GM19193 (cell line): ENCODE measurements around the gene SOX2.

Experiments
- POLR2A ChIP-seq: IDR thresholded peaks from 4 replicates; pipeline ENCODE4 v1.6.1; 2011; ENCODE audit not compliant: insufficient read depth, insufficient read length; ENCODE audit errors: extremely low read depth

SOX2 gene

GRCh38 chr3:181716966-181717365 lies 5.2 kb downstream of the SOX2 start:
- no peak for TF ChIP-seq POLR2A

GRCh38 chr3:181717549-181718171 lies 5.9 kb downstream of the SOX2 start:
- TF ChIP-seq POLR2A: no peak

DNA sequence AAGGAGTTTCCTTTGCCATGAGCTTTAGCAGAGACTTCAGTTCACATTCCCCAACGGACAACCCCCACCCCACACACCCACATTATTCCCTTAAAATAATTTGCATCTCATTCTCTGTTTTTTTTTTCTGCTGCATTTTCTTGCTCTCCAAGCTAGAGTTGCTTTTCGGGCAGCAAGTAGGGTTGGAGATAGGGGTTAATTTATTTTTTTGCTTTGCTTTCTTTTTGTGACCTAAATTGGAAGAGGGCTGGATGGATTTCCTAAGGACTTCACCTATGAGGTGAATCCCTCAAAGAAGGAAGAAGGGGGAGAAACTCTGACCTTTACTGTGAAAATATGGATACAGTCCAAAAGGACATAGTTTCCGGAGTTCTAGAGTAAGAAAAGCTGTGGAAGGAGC lies 6.6 kb downstream of the SOX2 start:
- TF ChIP-seq POLR2A: no peak

- no peak for TF ChIP-seq POLR2A
Observed at GRCh38 chr3:181718987-181719911, 7.5 kb downstream of the SOX2 start.

GRCh38 chr3:181719991-181720680 lies 8.4 kb downstream of the SOX2 start:
- TF ChIP-seq POLR2A: no peak

DNA sequence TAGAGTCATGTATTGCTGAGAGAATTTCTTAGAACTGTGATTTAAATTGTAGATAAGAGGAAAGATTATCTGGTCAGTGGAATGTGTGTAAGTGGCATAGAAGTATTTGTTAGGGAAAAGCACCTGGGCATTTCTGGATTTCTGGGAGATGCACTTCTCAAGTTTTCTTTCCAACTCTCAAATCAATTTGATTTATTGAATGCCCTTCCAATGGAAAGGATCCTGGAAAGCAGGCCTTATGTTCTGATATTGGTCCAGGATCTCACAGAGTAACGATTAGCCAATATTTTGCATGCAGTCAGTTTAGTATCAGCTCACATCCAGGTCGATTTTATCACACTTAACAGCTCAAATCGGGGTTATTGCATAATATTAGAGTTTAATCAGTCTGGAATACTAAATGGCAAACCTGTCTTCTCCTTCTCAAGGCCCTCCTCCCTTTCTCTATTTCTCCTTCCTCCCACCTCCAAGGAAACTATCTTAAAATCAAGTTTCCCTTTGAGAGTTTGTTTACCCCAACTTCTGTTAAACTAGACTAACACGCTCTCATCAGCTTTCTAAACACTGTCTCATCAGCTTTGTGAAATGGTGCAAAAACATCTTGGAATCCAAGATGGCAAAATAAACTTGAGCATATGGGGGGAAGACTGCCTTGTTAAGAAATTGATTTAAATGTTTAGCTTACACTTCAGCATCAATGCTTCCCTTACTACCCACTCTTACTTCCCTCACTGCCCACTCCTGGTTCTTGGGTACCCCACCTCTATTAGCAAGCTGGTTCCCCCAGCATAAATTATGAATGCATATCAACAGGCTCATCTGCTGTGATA lies 9.5 kb downstream of the SOX2 start:
- no peak for TF ChIP-seq POLR2A

GRCh38 chr3:181722156-181722555 lies 10.4 kb downstream of the SOX2 start:
- TF ChIP-seq POLR2A: no peak

GRCh38 chr3:181722766-181723425 lies 11.2 kb downstream of the SOX2 start:
- TF ChIP-seq POLR2A: no peak

GRCh38 chr3:181723625-181724191 lies 12.0 kb downstream of the SOX2 start:
- TF ChIP-seq POLR2A: no peak

GRCh38 chr3:181724192-181724965 lies 12.7 kb downstream of the SOX2 start:
- no peak for TF ChIP-seq POLR2A

DNA sequence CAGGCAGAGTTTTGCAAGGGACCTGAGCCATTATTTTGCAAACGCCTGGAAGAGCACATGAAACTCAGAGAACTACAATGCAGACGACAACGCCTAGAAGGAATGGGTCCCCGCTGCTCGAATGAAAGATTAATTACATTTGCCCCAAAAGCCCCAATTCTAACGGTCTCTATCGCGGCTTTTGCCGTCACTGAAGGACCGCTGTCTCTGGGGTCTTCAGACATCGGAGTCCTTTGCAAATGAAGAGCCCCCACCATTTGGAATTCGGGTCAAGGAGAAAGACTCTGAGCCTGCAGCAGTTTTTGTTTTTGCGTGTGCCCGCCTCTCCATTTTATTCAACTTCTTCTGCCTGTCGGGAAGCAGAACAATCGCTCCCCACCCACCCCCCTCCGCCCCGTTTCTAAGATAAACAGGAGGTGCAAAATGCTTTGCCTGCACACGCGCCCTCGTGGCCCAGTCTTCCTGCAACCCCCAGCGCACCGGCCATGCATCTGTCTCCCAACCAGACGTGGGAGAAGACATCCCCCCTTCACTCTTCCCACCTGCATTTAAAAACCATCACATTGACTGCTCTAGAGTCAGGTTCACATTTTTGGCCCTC lies 13.5 kb downstream of the SOX2 start:
- TF ChIP-seq POLR2A: no peak

GRCh38 chr3:181725830-181726229 lies 14.1 kb downstream of the SOX2 start:
- no peak for TF ChIP-seq POLR2A
